Measurements from ENCODE around the gene HEXD. TPM values are rescaled to one million over a fixed set of nuclear protein-coding genes. Genes with fewer than 3 reads are reported as not detected.

The HEXD gene
- total RNA-seq, 2 donors from 2014 or later: 76.1 to 145 TPM

DNA sequence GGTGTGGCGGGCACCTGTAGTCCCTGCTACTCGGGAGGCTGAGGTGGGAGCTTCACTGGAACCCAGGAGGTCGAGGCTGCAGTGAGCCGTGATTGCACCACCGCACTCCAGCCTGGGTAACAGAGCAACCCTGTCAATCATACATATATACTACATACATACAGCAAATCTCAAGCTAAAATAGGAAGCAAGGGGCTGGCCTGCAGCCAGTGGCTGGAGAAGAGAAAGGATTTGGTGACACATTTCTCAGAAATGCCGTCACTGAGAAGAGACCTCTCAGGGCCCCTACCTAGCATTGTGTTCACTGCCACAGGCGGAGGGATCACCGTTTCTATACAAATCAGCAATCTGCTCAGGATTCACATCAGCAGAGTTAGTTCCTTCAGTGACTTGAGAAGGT is 57.3 kb downstream of the HEXD start:
- Histone ChIP-seq H3K27ac (no peak overlapping the region), H3K4me1 (replicated peaks) (no peaks in the 10 kb centered on the region), H3K27me3 (replicated peaks; ENCODE audit: insufficient read depth) (no peaks in the 10 kb centered on the region), H3K36me3 (peaks cover 0 to 17% of the 10 kb centered on the region in 2 donors), H3K9me3 (no peaks in the 10 kb centered on the region), H3K4me3 (no peak overlapping the region)
- DNase-seq (ENCODE audit: low spot score): no peak
- no peak for TF ChIP-seq POLR2A (IDR thresholded peaks at IDR 0.05)
- TF ChIP-seq, protein P1, sequence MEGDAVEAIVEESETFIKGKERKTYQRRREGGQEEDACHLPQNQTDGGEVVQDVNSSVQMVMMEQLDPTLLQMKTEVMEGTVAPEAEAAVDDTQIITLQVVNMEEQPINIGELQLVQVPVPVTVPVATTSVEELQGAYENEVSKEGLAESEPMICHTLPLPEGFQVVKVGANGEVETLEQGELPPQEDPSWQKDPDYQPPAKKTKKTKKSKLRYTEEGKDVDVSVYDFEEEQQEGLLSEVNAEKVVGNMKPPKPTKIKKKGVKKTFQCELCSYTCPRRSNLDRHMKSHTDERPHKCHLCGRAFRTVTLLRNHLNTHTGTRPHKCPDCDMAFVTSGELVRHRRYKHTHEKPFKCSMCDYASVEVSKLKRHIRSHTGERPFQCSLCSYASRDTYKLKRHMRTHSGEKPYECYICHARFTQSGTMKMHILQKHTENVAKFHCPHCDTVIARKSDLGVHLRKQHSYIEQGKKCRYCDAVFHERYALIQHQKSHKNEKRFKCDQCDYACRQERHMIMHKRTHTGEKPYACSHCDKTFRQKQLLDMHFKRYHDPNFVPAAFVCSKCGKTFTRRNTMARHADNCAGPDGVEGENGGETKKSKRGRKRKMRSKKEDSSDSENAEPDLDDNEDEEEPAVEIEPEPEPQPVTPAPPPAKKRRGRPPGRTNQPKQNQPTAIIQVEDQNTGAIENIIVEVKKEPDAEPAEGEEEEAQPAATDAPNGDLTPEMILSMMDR (IDR thresholded peaks at IDR 0.05): no peak
- TF ChIP-seq POLR2AphosphoS5 (IDR thresholded peaks at IDR 0.05): no peak
- intact Hi-C loops (cut with DNase I): no loop called here
- WGBS: 88% methylated on average over 8 of the region's 8 CpGs

DNA sequence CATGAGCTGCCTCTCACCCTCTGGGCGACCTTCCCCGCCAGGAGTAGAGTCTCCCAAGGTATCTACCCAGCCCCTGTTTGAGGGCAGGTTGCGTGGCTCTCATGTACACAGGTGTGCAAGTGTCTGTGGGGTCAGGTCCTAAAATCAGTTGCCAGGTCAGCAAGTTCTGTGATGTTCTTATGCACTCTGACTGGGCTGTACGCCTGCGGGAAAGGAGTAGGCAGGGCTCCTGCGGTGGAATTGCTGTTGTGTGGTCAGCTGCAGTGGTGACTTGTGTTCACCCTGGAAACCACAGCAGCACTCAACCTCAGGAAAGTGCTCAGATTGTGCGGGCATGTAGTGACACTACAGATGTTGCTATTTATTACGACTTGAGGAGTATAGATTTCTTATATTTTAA is 59.8 kb downstream of the HEXD start:
- WGBS: 93% methylated on average over 8 of the region's 8 CpGs
- TF ChIP-seq, protein P1 (IDR thresholded peaks at IDR 0.05): no peak
- TF ChIP-seq POLR2AphosphoS5 (IDR thresholded peaks at IDR 0.05) (no peak), POLR2A (IDR thresholded peaks at IDR 0.05) (no peak)
- Histone ChIP-seq H3K4me1 (replicated peaks) (no peaks in the 10 kb centered on the region), H3K9me3 (no peaks in the 10 kb centered on the region), H3K27ac (no peak overlapping the region), H3K36me3 (peaks cover 0 to 17% of the 10 kb centered on the region in 2 donors), H3K27me3 (replicated peaks; ENCODE audit: insufficient read depth) (no peaks in the 10 kb centered on the region), H3K4me3 (no peak overlapping the region)
- DNase-seq (ENCODE audit: low spot score): no peak
- intact Hi-C loops (cut with DNase I): no loop called here

DNA sequence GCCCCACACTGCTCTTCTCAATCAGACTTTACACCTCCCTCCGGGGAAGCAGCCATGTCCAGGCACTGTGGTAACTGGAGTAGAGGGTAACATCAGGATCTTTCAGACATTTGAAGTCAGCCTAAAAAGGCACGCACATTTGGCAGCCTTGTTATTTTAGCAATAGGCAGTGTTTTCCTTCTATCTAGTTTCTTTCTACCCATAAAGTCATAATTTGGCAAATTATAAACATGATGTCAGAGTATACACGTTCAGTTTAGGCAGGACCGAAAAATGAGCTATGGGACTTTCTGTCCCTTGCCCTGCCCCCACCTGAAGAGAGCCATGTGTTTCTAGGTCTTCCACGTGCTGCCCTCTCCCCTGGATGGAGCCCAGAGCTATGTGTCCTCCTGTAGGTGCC is 61.5 kb downstream of the HEXD start:
- H3K27ac ChIP-seq: no peak overlapping the region
- no peak for DNase-seq (ENCODE audit: low spot score)
- H3K27me3 ChIP-seq (replicated peaks; ENCODE audit: insufficient read depth): no peaks in the 10 kb centered on the region
- H3K36me3 ChIP-seq: peaks cover 0 to 24% of the 10 kb centered on the region in 2 donors
- no peaks in the 10 kb centered on the region for H3K4me1 ChIP-seq (replicated peaks)
- WGBS: 79% methylated on average over 5 of the region's 5 CpGs
- H3K9me3 ChIP-seq: no peaks in the 10 kb centered on the region
- H3K4me3 ChIP-seq: no peak overlapping the region
- intact Hi-C loops (cut with DNase I): no loop called here
- TF ChIP-seq, protein P1 (IDR thresholded peaks at IDR 0.05): no peak
- no peak for TF ChIP-seq POLR2AphosphoS5 (IDR thresholded peaks at IDR 0.05)
- TF ChIP-seq POLR2A (IDR thresholded peaks at IDR 0.05): no peak

DNA sequence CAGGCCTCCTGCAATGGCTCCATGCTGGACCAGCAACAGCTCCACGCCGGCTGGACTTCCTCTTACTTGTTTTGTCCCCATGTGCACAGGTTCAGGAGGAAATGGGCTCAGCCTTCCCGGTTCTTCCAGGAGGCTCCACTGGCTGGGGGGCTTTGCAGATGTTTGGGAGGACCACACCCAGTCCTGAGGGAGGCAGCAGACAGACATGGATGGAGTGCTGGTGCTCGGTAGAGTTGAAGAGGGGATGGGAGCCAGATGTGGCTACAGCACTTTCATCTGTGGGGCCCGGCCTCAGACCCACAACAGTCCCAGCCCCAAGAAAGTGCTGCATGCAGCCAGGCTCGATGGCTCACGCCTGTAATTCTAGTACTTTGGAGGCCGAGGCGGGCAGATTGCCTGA is 62.2 kb downstream of the HEXD start:
- intact Hi-C loops (cut with DNase I): no loop called here

DNA sequence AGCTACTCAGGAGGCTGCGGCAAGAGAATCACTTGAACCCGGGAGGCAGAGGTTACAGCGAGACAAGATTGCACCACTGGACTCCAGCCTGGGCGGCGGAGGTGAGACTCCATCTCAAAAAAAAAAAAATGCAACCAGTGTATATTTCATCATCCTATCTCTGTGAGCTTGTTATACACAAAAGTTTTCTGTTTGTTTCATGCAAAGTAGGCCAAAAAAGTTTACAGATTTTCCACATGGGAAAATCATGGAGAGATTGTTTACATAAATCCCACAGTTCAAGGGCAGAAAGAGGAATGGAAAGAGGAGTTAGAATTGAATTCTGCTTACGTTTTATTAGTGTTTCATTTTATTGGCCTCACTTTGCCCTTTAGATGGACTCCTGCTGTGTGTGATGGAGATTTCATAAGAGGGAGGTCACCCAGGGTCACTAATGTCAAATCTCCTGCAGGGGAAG is 65.1 kb downstream of the HEXD start:
- Histone ChIP-seq H3K4me3 (no peak overlapping the region), H3K36me3 (peaks cover 9 to 26% of the 10 kb centered on the region in 2 donors), H3K27ac (no peak overlapping the region), H3K27me3 (replicated peaks; ENCODE audit: insufficient read depth) (no peaks in the 10 kb centered on the region), H3K9me3 (no peaks in the 10 kb centered on the region), H3K4me1 (replicated peaks) (no peaks in the 10 kb centered on the region)
- TF ChIP-seq POLR2AphosphoS5 (IDR thresholded peaks at IDR 0.05): no peak
- no peak for TF ChIP-seq POLR2A (IDR thresholded peaks at IDR 0.05)
- TF ChIP-seq, protein P1 (IDR thresholded peaks at IDR 0.05): no peak
- DNase-seq (ENCODE audit: low spot score): no peak
- 93% methylated on average over 6 of the region's 6 CpGs for WGBS
- intact Hi-C loops (cut with DNase I): no loop called here

More for the DNA sequence above, 62.2 kb downstream of the HEXD start:
- Histone ChIP-seq H3K4me1 (replicated peaks) (no peaks in the 10 kb centered on the region), H3K9me3 (no peaks in the 10 kb centered on the region), H3K4me3 (no peak overlapping the region), H3K27ac (no peak overlapping the region), H3K36me3 (peaks cover 0 to 26% of the 10 kb centered on the region in 2 donors), H3K27me3 (replicated peaks; ENCODE audit: insufficient read depth) (no peaks in the 10 kb centered on the region)
- WGBS: 96% methylated on average over 9 of the region's 9 CpGs
- TF ChIP-seq, protein P1 (IDR thresholded peaks at IDR 0.05): no peak
- TF ChIP-seq POLR2A (IDR thresholded peaks at IDR 0.05) (no peak), POLR2AphosphoS5 (IDR thresholded peaks at IDR 0.05) (no peak)
- DNase-seq (ENCODE audit: low spot score): no peak
